Sigmoid colon (tissue), 4 donors: Measurements from ENCODE around the gene CNTNAP4.

Experiments
- EP300 ChIP-seq, 4 donors: sonication (generic); formaldehyde crosslinking; IDR thresholded peaks; one replicate each; pipeline ENCODE4 v1.6.1; 2017; ENCODE audit warnings: antibody characterized with exemption in 4 of 4
- POLR2A ChIP-seq, 2 donors: fragments of 450-650 bp; IDR thresholded peaks; one replicate each; pipeline ENCODE4 v1.6.1; 2016; ENCODE audit warnings: antibody characterized with exemption in 2 of 2, mild to moderate bottlenecking in 2 of 2, moderate library complexity in 2 of 2
- TF ChIP-seq, protein P1 (sequence below), 4 experiments: fragments of 450-650 bp in 3 of 4; fragments of 200-600 bp in 1 of 4; IDR thresholded peaks; one replicate each; pipeline ENCODE4 v1.5.1; 2016 to 2019; ENCODE audit warnings: antibody characterized with exemption in 4 of 4, mild to moderate bottlenecking in 3 of 4, moderate library complexity in 2 of 4

DNA sequence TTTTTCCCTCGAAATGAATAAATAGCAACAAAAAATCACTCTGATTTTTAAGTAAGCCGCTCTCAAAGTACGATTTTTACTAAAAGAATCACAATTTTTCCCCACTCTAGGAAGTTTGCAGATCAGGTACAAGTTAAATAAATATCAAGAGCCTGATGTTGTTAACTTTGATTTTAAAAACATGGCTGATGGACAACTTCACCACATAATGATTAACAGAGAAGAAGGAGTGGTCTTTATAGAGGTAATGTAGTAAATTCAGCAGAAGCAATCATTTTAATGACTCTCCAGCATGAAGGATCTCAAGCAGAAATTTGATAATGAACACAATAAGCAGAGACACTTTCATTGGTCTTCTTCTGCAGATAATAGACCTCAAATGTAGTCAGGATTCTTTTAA lies 262.4 kb downstream of the CNTNAP4 start:
- TF ChIP-seq, protein P1, sequence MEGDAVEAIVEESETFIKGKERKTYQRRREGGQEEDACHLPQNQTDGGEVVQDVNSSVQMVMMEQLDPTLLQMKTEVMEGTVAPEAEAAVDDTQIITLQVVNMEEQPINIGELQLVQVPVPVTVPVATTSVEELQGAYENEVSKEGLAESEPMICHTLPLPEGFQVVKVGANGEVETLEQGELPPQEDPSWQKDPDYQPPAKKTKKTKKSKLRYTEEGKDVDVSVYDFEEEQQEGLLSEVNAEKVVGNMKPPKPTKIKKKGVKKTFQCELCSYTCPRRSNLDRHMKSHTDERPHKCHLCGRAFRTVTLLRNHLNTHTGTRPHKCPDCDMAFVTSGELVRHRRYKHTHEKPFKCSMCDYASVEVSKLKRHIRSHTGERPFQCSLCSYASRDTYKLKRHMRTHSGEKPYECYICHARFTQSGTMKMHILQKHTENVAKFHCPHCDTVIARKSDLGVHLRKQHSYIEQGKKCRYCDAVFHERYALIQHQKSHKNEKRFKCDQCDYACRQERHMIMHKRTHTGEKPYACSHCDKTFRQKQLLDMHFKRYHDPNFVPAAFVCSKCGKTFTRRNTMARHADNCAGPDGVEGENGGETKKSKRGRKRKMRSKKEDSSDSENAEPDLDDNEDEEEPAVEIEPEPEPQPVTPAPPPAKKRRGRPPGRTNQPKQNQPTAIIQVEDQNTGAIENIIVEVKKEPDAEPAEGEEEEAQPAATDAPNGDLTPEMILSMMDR (IDR thresholded peaks at IDR 0.05) = no peak
- TF ChIP-seq EP300 (IDR thresholded peaks at IDR 0.05) (no peak), POLR2A (IDR thresholded peaks at IDR 0.05) (no peak)
